PC-3 (cell line): ENCODE results near the gene TSC22D4.

ENCODE experiments used
- EZH2 ChIP-seq: fragments of 300-600 bp; sonication (generic); IDR thresholded peaks from one replicate; pipeline ENCODE4 v1.6.1; 2017; ENCODE audit warnings: antibody characterized with exemption, mild to moderate bottlenecking, low read length; ENCODE audit not compliant: unreplicated experiment
- EZH2phosphoT487 ChIP-seq: fragments of 300-600 bp; sonication (generic); IDR thresholded peaks from 2 replicates; pipeline ENCODE4 v1.6.1; 2018; ENCODE audit warnings: mild to moderate bottlenecking, antibody characterized with exemption, low read length, borderline replicate concordance
- TF ChIP-seq, protein P1 (sequence below): fragments of 300-600 bp; sonication (generic); conservative IDR thresholded peaks from 2 replicates; pipeline ENCODE4 v1.5.1; 2017; ENCODE audit warnings: antibody characterized with exemption, low read depth, mild to moderate bottlenecking, low read length

DNA sequence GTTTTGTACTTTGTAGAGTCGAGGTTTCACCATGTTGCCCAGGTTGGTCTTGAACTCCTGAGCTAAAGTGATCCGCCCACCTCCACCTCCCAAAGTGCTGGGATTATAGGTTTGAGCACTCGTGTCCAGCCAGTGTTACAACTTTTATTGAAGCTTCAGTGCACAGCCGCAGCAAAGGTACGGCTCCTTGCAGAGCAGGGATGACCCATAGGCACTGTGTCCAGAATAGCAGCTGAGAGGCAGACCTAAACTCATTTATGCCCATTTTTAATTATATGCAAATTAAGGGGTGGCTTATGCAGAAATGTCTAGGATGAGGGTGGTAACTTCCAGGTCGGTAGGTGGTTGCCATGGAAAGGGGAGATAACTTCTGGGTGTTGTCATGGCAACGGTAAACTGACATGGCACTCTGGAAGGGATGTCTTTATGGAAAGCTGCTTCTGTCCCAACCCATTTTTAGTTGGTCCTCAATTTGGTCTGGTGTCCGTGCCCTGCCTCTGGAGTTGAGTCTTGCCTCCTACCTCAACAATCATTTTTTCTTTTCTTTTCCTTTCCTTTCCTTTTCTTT, 27.4 kb upstream of the TSC22D4 start:
- TF ChIP-seq, protein P1, sequence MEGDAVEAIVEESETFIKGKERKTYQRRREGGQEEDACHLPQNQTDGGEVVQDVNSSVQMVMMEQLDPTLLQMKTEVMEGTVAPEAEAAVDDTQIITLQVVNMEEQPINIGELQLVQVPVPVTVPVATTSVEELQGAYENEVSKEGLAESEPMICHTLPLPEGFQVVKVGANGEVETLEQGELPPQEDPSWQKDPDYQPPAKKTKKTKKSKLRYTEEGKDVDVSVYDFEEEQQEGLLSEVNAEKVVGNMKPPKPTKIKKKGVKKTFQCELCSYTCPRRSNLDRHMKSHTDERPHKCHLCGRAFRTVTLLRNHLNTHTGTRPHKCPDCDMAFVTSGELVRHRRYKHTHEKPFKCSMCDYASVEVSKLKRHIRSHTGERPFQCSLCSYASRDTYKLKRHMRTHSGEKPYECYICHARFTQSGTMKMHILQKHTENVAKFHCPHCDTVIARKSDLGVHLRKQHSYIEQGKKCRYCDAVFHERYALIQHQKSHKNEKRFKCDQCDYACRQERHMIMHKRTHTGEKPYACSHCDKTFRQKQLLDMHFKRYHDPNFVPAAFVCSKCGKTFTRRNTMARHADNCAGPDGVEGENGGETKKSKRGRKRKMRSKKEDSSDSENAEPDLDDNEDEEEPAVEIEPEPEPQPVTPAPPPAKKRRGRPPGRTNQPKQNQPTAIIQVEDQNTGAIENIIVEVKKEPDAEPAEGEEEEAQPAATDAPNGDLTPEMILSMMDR, result no peak
- no peak for TF ChIP-seq EZH2
- no peak for TF ChIP-seq EZH2phosphoT487
